NCI-H82 treated with DMSO at 0.1 percent for 48 hours (cell line): ENCODE data around the gene MOGAT2.
"Not testable (repeated sequence)": the region's sequence is repeated elsewhere in the genome, so short reads cannot be mapped to it uniquely, and the experiment has no call there.

Source experiments
- DNase-seq: peaks from one replicate; lab custom pipeline; 2025; ENCODE audit not compliant: unreplicated experiment; lab: John Stamatoyannopoulos, UW

Gene MOGAT2

GRCh38 chr11:75754933-75755332 lies 37.3 kb downstream of the MOGAT2 start:
- DNase-seq: not testable (repeated sequence)

DNA sequence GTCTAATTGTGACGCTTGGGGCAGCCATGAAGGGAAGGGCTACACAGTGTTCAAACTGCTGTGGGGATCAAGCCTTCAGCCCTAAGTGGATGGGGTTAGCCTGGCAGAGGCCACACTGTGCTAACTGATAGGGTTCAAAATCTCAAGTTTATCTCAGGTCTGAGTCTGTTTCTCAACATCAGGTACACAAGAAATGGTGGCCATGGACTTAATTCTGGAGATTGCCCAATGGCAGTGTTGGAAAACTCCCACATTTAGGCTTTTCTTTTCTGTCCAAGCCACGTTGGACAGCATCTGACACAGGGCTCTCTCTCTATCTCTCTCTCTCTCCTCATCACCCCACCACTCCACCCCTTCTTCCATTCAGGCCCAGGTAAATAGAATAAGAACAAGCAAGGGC lies 40.0 kb downstream of the MOGAT2 start:
- DNase-seq: no peak

GRCh38 chr11:75759832-75760231 lies 42.2 kb downstream of the MOGAT2 start:
- no peak for DNase-seq

GRCh38 chr11:75760243-75760642 lies 42.6 kb downstream of the MOGAT2 start:
- no peak for DNase-seq

GRCh38 chr11:75760710-75761493 lies 43.3 kb downstream of the MOGAT2 start:
- no peak for DNase-seq

DNA sequence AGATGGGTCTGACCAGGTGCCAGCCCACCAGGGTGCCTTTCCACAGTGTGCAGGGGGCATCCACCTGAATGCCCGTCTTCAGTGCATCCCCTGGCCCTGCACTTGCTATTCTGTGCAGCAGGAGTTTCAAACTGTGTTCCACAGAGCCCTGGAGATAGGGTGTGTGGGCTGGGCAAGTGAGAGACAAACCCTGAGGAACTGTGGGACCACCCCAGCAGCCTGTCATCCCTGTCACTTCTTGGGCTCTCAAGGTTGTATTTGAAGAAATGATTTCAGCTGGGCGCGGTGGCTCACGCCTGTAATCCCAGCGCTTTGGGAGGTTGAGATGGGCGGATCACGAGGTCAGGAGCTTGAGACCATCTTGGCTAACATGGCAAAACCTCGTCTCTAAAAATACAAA lies 44.5 kb downstream of the MOGAT2 start:
- DNase-seq: no peak

DNA sequence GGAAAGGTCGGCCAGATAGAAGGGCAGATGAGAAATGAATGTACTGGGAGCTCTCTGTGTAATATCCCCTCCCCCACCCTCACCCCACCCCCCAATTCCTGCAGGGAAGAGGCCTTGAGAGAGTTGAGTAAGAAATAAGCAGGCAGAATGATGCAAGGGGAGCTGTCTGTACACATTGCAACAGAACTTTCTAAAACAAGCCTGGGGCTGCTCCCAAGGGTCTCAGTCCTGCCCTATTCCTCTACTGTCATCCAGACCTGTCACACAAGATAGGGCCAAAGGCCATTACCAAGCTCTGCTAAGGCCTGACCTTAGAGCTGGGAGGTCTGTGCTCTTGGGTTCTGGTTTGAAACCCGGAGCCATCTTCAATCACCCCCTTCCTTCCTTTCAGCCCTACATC lies 45.2 kb downstream of the MOGAT2 start:
- DNase-seq: no peak

DNA sequence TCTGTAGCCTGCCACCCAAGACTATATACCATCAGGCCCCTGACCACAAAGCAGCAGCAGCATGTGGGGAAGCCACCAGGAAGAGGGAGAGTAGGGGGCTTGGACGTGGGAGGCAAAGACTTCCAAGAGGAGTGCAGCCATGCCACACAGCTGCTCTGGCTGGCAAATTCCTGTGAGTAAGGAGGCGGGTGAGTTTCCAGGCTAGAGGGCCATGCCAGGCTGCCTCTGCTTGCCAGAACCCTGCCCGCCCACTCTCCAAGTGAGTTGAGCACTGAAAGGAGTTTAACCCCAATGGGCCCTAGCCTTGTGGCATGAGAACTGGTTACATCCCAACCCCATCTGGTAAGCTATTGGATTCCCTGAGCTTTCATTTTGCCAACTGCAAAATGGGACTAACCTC lies 46.2 kb downstream of the MOGAT2 start:
- no peak for DNase-seq

GRCh38 chr11:75765116-75765515 lies 47.5 kb downstream of the MOGAT2 start:
- DNase-seq: no peak

DNA sequence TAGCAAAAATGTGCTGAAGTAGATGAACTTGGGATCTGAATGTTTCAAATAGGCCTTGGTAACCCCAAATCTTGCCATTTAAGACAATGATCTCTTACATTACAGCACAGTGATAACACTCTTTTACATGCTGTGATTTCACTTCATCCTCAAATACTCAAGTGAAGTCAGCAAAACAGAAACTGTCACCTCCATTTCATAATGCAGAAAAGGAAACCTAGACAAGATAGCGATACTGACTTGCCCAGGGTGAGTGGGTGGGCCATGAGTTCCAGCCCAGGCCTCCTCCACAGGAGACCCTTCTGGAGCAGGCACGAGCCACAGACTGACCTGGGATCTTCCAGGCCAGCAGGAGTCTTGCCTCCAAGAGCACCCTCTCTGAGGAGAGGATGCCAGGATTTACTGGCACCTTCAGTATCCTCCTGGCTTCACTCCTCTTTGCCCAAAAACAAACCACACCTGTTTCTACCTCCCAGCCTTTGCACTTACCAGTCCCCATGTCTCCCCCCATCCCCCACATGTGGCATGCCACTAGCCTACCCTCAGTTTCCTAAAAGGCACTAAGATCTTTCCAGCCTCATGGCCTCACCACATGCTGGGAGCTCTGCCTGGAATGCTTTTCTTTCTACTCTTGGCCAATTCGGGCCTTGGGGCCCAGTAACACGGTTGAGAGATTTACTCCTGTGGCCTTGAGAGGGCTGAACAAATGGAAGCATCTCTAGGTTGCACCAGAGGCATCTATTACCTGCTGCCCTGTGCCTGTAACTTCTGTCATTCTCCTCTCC lies 49.0 kb downstream of the MOGAT2 start:
- no peak for DNase-seq

- no peak for DNase-seq
Measured at GRCh38 chr11:75767228-75767572, 49.6 kb downstream of the MOGAT2 start.

DNA sequence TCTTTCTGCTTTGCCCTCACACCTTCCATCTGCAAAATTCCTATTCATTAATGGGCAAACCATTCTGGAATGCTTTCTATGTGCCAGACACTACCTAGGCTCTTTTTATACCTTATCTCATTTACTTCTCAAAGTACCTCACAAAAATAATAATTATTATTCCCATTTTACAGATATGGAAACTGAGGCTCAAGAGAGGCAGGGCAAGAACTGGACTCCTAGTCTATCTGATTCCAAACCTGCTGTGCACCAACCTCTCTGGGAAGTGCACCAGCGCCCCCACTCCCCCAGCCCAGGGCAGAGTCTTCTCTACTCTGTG lies 50.1 kb downstream of the MOGAT2 start:
- no peak for DNase-seq

GRCh38 chr11:75768112-75768908 lies 50.7 kb downstream of the MOGAT2 start, which contains the start of gene DGAT2:
TSS of gene DGAT2 (plus strand) at chr11:75768778. CDS start at chr11:75768992, 214 bp downstream.
- DNase-seq: peak; percentile 4

DNA sequence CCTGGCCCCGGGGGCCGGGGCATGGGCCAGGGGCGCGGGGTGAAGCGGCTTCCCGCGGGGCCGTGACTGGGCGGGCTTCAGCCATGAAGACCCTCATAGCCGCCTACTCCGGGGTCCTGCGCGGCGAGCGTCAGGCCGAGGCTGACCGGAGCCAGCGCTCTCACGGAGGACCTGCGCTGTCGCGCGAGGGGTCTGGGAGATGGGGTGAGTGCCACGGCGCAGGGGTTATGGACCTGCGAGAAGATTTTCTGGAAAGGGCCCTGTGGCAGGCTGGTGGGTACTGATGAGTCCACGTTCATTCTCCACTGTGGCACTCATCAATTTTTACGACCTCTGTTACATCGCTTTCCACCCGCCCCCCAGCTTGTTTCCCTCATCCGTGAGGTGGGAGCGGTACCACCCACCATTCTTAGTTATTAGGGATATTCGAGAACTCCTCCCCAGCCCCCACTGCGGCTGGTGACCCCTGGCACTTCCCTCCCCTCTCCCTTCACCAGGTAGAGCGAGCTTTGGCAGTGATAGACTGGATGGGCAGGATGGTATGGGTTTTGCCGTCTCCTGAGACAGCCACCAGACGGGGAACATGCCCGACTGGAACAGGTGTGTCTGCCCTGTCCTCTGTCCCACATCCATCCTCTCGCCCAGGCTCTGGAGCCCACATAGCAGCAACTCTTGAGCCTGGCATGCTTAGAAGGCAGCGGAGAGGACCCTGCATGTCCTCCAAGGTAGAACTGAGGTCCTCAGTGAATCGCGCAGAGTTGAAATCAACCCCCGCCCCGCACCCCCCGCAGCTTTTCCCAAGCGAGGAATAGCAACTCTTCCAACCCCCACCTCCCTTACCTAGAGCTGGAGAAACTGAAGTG lies 51.5 kb downstream of the MOGAT2 start:
- DNase-seq: no peak

DNA sequence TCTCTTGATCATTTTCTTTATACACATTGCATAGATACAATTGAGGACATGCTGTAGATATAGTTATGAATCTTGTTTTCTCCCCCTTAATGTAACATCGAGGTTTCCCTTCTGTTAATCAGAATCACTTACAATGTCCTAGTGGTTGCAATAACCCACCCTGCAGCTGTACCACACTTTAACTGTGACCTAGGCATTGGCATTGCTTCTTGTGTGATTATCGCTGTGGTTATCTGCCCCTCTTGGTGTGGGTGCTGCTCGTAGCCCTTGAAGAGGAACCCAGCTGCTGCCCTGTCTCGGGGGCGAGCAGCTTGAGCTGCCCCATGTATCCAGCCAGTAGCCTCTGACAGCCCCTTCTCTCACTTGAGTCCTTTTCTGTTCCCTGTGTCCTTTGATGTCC lies 52.5 kb downstream of the MOGAT2 start:
- DNase-seq: no peak

GRCh38 chr11:75771646-75772410 lies 54.2 kb downstream of the MOGAT2 start:
- no peak for DNase-seq

DNA sequence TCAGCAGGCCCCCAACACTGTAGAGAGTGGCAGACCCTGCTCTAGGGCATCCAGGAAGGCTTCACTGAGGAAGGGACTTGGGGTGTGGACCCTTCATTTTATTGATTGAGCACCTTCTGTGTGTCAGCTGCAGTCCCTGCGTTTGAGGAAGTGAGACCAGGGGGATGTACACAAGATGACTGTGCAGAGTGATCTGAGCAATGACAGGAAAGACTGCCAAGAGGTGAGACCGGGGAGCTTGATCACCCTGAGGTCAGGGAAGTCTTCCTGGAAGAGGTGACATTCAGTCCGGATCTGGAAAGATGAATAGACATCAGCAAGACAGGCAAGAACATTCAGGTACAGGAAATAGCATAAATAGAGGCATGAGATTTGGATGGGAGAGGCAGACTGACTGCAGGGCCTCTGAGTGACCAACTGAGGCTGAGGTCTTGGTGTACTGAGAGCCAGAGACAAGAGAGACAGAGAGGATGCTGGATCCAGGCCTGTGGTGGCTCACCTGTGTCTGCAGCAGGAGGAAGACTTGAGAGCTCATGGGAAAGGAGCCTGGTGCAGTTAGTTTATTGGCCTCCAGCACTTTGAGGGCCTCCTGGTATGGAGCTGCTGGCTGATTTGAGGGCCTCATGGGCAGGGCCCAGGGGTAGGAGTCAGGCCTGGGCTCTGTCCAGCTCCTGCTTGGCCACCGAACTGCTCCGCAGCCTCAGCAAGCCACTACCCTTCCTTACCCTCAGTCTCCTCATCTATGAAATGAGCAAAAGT lies 56.1 kb downstream of the MOGAT2 start:
- DNase-seq: no peak

DNA sequence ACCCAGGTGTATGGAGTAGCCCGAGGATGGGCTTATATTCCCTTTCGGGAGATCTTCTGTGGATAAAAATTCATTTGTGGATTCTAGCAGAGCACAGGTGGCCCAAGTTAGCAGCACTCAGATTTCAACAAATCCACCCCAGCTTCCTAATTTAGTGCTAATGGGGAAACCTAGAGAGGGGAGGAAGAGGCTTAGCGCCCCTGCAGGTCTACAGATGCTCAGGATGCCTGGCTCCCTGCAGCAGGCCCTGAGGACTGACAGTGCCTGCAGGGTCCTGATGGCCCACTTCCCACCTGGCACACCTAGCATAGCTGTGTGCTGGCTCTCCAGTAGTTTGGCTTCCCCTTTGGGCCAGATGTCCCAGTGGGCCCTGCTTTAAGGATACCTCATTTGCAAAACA lies 57.4 kb downstream of the MOGAT2 start:
- no peak for DNase-seq

DNA sequence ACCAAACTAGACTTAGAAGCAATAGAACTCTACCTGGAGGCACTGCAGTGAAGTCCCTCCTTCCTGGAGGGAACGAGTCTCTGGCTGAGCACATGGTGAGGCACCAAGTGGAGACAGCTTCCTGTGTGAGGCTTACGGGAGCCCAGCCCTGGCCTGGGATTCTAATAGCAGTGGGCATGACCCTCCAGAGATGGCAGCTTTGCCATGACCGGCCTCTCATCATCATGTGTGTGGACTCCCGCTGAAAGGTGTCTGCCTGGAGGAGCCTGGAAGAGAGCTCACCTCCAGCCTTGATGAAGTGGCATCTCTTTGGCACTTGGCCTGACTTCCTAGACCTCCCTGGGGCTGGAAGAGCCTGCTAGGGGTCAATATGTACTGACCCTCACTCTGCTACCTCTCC lies 58.9 kb downstream of the MOGAT2 start:
- DNase-seq: no peak
